NCI-H82 treated with DMSO at 0.1 percent for 48 hours (cell line): ENCODE results near the gene PHAX.
"Not testable (repeated sequence)": the region's sequence is repeated elsewhere in the genome, so short reads cannot be mapped to it uniquely, and the experiment has no call there.

Experiments used
- DNase-seq: peaks from one replicate; lab custom pipeline; 2025; ENCODE audit not compliant: unreplicated experiment; lab: John Stamatoyannopoulos, UW

PHAX gene

DNA sequence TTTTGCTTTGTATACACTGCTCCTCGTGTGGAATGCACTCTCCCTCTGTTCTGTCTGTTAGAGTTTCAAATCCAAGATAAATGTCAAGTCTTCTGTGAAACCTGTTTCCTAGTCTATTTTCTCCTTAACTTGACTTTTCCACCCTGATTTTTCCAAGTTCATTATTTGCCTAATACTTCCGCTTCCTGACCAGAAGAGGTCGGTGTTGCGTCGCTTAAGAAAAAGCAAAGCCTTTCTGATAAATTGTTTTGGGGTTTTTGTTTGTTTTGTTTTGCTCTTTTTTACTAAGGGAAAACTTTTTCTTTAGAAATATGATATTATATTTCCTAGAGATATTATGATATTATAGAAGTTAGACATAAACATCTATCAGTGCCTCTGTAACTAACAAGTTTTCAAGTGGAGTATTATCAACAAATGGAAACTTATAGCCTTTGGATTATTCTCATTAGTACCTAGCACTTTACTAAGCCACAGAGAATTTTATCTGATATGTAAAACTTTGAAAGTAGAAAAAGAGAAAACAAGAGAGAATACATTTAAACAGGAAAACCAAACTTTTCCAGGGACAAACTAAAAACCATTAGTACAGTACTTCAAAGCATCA lies 55.8 kb downstream of the PHAX start:
- no peak for DNase-seq

DNA sequence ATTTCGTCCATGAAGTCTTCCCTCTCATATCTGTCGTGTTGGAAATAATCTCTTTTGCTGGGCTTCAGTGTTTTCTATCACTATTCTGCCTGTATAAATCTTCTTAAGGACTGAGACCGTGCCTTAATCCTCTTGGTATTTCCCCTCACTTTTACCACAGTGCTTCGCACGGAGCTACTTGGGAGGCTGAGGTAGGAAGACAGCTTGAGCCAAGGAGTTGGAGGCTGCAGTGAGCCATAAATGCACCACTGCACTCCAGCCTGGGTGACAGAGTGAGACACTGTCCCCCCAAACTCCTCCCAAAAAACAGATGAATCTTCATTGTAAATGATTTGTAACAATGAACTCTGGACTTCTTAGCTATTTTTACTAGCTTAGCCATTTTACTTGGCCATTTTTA lies 57.8 kb downstream of the PHAX start:
- DNase-seq = peak; percentile 64

DNA sequence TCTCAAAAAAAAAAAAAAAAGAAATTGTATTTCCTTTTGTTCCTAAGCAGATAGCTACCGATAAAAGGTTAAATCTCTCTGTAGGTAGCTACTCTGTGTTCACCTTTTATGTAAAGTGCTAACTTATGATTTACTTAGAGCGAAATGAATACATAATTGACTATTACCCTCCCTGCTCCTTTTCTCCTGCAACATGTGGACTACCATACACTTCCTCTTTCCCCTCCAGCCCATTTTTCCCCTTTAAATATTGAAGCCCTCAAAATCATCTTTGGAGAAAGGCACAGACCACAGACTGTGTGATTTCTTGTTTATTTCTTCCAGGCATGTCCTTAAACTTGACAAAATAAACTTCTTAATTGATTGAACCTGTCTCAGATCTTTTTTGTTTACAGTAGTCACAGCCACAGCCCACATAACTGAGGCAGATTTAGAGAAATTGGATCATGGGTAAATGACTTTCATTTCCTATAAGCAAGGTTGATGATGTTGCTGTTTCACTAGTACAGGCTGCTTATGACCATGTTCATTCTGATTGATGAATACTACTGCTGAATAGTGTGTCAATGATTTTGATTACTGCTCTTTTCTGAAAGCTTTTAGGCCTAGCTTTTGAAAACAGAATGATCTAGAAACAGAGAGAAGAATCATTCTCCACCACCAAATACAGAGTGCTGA lies 59.2 kb downstream of the PHAX start:
- no peak for DNase-seq

DNA sequence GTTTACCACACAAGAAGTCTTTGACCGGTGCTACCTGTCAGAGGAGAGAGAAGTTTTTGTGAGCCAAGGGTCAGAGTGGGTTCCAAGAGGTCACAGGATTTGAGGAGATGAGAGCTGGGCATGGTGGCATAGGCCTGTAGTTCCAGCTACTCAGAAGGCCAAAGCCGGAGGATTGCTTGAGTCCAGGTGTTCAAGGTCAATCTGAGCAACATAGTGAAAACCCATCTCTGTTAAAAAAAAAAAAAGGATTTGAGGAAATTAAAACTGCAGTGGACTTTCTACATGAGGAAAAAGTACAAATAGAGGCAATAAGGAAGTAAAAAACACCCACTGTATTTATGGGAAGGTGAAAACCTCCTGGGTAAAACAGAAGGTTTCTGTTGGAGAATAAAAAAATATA lies 63.8 kb downstream of the PHAX start:
- DNase-seq = no peak

DNA sequence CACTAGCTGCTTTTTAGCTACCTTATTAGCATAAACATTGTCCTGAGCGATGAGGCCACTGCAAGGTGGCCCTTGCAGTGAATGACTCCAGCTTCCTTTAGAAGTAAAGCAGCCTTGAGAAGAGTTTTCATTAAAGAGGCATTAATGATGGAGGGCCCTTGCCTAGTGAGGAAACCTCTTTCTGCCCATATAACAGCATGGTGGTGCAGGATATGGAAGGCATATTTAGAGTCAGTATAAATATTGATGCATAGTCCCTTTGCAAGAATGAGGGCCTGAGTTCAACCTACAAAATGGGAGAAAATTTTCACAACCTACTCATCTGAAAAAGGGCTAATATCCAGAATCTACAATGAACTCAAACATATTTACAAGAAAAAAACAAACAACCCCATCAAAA lies 69.4 kb downstream of the PHAX start:
- DNase-seq = not testable (repeated sequence)

DNA sequence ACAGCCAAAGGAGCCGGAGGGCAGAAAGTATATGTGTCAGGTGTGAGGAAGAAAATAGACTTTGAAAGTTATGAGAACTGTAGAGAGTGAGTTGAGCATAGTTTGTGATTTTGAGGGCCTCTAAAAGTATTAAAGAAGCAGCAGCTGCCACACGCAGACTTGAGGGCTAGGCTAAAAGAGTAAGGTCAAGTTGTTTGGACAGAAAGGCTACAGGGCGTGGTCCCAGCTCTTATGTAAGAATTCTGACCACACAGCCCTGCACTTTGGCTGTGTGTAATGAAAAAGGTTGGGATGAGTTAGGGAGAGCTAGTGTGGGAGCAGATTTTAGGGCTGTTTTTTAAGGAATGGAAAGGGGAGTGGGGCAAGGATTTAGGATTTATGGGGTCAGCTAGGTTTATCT lies 70.9 kb downstream of the PHAX start:
- DNase-seq = not testable (repeated sequence)

DNA sequence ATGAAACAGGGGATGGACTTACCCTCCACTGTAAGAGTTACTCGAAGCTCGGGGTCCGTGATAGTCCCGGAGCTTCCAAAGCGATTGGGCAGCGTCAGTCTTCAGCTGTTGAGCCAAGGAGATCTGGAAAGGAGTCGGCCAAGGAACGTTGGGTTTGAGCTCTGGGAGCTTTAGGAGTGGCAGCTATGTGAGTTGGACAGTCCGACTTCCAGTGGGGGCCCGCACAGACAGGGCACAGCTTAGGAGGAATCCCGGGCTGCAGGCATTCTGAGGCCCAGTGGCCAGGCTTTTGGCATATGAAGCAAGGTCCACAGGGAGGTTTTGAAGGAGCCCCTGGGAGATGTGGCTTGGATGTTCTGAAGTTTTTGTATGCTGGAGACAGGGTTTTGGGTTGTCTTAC lies 72.7 kb downstream of the PHAX start:
- no peak for DNase-seq

DNA sequence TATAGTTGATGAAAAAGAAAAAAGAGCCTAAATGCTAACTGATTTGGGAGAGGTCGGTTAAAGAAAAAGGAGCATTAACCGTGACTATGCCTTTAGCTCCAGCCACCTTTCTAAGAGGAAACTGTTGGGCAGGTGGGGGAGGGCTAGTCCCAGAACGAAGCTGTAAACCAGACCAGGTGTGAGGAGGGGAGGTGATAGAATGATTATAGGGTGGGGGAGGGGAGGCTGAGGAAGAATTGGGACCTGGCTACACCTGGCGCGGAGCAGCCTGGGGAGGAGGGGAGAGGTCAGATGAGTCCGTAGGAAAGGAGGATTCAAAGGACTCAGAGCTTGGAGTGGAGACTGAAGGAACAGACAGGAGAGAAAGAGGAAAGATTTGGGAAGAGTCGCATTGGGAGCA lies 73.4 kb downstream of the PHAX start:
- no peak for DNase-seq

DNA sequence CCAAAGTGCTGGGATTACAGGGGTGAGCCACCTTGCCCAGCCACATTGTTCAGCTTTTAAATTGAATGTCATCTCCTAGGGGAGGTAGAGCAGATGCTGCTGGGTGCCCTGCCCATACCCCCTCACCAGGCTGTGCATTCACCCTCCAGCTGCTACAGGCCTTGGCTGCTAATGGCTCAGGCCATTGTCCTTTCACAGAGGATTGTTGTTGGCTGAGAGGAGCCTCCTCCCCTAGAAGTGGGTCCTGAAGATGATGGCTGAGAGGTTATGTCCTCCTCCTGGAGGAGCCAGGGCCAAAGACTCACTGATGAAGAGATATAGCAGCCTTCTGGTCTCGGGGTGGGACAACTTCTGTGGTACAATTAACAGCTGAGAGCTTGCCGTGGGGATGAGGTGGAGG lies 74.6 kb downstream of the PHAX start:
- no peak for DNase-seq

DNA sequence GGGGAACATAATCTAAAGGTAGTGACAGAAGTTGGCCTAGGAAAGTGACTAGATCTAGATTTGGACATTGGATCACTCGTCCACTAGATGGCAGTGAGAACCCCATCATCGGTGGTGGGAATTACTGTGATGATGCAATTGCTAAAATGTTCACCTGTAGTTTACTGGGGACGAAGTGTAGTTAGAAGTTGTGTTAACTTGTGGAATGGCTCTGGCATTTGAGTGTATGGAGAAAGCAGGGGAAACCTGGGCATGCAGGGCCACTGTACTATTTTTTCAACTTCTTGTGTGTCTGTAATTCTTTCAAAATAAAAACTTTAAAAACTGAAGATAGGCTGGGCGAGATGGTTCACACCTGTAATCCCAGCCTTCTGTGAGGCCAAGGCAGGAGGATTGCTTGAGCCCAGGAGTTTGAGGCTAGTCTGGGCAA lies 75.5 kb downstream of the PHAX start:
- DNase-seq = peak; percentile 45
